ENCODE data around the gene BCL11B. TPM values are rescaled to one million over a fixed set of nuclear protein-coding genes. Genes with fewer than 3 reads are reported as not detected.

Gene BCL11B
- total RNA-seq, 1 donor from 2014 or later = 48.2 TPM

DNA sequence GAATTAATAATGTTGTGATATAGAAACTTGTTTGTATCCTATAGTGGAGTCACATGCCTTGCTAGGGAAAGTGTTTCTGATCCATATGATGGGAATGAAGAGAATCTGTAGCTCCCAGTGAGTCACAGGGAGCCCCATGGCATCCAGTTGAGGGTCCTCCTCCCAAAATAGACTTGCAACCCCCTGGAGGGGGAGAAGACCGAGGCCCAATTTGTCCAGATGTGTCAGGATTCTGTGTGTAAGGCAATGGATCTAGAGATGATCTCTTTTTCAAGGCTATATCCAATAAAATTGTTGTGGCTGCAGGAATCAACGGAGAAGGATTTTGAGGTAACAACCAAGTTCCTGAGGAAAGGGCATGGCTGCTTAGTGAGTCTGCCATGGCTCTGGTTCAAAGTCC, 121.8 kb downstream of the BCL11B start:
- peaks cover 14% of the 10 kb centered on the region for H3K27me3 Mint-ChIP-seq
- intact Hi-C loops (cut with micrococcal nuclease) = no loop called here

DNA sequence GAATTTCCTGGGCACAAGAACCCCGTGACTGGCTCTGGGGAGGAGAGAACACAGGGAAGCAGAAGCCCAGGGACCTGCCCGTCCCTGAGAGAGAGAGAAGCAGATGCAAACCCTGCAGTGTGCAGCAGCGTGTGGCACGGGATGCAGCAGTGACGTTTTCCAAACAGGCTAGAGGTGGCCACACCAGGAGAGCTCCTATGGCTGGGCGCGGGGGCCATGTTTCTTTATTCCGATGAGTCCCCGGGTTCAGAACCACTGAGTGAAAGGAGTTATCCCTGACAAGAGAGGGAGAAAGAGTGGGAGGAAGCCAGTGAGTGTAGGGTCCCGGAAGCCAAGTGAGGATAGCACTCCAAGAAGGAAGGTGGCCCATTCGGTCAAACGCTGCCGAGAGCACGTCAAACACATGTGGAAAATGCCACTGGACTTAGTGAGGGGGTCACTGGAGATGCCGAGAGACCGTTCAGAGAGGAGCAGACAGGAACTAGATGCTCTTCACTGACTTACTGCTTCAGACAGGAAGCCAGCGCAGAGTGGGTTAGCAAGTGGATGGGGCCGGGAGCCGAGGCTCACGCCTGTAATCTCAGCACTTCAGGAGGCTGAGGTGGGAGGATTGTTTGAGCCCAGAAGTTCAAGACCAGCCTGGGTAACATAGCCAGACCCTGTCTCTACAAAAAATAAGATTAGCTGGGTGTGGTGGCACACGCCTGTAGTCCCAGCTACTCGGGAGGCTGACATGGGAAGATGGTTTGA, 123.0 kb downstream of the BCL11B start:
- no peaks in the 10 kb centered on the region for H3K9me3 Mint-ChIP-seq
- no peaks in the 10 kb centered on the region for H3K36me3 Mint-ChIP-seq (ENCODE audit: low read depth)
- peaks cover 14% of the 10 kb centered on the region for H3K27me3 Mint-ChIP-seq
- H3K4me3 Mint-ChIP-seq = no peak overlapping the region
- no peaks in the 10 kb centered on the region for H3K4me1 Mint-ChIP-seq
- no peak overlapping the region for H3K27ac Mint-ChIP-seq
- no peak for DNase-seq
- intact Hi-C loops (cut with micrococcal nuclease) = no loop called here

More for the DNA sequence above, 121.8 kb downstream of the BCL11B start:
- H3K9me3 Mint-ChIP-seq = no peaks in the 10 kb centered on the region
- no peak for DNase-seq
- H3K4me3 Mint-ChIP-seq = no peak overlapping the region
- H3K27ac Mint-ChIP-seq = no peak overlapping the region
- H3K4me1 Mint-ChIP-seq = no peaks in the 10 kb centered on the region
- H3K36me3 Mint-ChIP-seq (ENCODE audit: low read depth) = no peaks in the 10 kb centered on the region

- Mint-ChIP-seq H3K9me3 (no peaks in the 10 kb centered on the region), H3K36me3 (ENCODE audit: low read depth) (no peaks in the 10 kb centered on the region)
Measured at GRCh38 chr14:99148131-99148530, 123.9 kb downstream of the BCL11B start.

DNA sequence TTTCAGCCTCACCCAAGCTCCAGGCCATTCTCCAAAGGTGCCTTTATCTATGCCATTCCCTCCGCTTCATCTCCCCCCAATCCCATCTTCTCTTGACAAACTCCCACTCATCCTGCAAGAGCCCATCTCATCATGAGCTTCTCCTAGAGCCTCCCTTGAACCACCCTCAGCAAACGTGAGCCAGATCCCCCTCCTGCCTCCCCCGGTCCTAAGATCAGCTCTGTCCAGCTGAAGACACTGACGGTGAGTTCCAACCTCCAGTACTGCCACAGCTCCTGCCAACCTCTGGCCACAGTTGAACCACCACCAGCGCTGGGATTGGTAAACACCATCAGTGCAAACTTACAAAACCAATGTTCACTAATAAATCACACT, 124.6 kb downstream of the BCL11B start:
- Mint-ChIP-seq H3K27me3 (peaks cover 11% of the 10 kb centered on the region), H3K4me1 (no peaks in the 10 kb centered on the region), H3K9me3 (no peaks in the 10 kb centered on the region), H3K27ac (no peak overlapping the region), H3K36me3 (ENCODE audit: low read depth) (no peaks in the 10 kb centered on the region), H3K4me3 (no peak overlapping the region)
- no peak for DNase-seq
- intact Hi-C loops (cut with micrococcal nuclease) = no loop called here

More at GRCh38 chr14:99148131-99148530, 123.9 kb downstream of the BCL11B start:
- Mint-ChIP-seq H3K27ac (no peak overlapping the region), H3K4me1 (no peaks in the 10 kb centered on the region), H3K27me3 (peaks cover 13% of the 10 kb centered on the region), H3K4me3 (no peak overlapping the region)
- intact Hi-C loops (cut with micrococcal nuclease) = no loop called here
- no peak for DNase-seq

GRCh38 chr14:99146616-99147365, 125.2 kb downstream of the BCL11B start:
- intact Hi-C loops (cut with micrococcal nuclease) = no loop called here

GRCh38 chr14:99145307-99145706, 126.7 kb downstream of the BCL11B start:
- Mint-ChIP-seq H3K9me3 (no peaks in the 10 kb centered on the region), H3K36me3 (ENCODE audit: low read depth) (no peaks in the 10 kb centered on the region), H3K4me1 (no peaks in the 10 kb centered on the region), H3K27ac (no peak overlapping the region), H3K27me3 (peaks cover 1% of the 10 kb centered on the region), H3K4me3 (no peak overlapping the region)
- no peak for DNase-seq
- intact Hi-C loops (cut with micrococcal nuclease) = no loop called here

More at GRCh38 chr14:99146616-99147365, 125.2 kb downstream of the BCL11B start:
- peaks cover 8% of the 10 kb centered on the region for H3K27me3 Mint-ChIP-seq
- DNase-seq = no peak
- H3K4me3 Mint-ChIP-seq = no peak overlapping the region
- no peak overlapping the region for H3K27ac Mint-ChIP-seq
- no peaks in the 10 kb centered on the region for H3K9me3 Mint-ChIP-seq
- no peaks in the 10 kb centered on the region for H3K4me1 Mint-ChIP-seq
- no peaks in the 10 kb centered on the region for H3K36me3 Mint-ChIP-seq (ENCODE audit: low read depth)

DNA sequence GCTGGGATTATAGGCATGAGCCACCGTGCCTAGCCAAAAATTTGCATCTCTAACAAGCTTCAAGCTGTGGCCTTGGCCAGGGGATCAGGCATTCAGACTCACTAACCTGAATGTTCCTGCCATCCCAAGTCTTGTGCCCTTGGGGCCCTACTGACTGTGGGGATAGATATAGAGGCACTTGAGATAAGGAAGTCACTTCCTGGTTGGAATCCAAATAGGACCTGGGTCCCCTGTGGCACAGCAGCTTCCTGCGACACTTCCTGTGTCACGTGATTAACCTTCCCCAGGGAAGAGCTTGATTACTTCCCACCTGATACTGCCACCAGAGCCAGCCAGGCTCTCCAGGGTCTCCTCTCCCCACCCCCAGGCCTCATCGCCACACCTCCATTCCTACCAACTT, 128.2 kb downstream of the BCL11B start:
- Mint-ChIP-seq H3K4me1 (no peaks in the 10 kb centered on the region), H3K36me3 (ENCODE audit: low read depth) (no peaks in the 10 kb centered on the region), H3K27me3 (no peaks in the 10 kb centered on the region), H3K9me3 (no peaks in the 10 kb centered on the region), H3K4me3 (no peak overlapping the region), H3K27ac (no peak overlapping the region)
- intact Hi-C loops (cut with micrococcal nuclease) = no loop called here
- no peak for DNase-seq

DNA sequence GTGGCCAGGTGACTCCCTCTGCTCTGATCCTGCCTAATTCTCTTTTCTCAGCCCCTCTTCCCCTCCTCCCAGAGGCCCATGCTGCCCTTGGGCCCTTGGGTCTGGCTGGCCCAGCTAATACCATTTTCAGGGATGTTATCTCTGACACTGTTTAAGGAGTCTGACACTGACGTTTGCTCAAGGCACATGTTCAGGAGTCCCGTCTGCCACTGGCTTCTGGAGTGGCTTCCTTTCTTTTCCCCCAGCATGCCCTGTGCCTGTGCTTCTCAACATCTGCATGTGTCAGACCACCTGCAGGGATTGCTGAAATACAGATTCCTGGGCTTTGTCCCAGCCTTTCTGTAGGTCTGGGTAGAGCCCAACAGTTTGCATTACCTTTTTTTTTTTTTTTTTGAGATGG, 128.9 kb downstream of the BCL11B start:
- intact Hi-C loops (cut with micrococcal nuclease) = no loop called here
- H3K27ac Mint-ChIP-seq = no peak overlapping the region
- no peaks in the 10 kb centered on the region for H3K27me3 Mint-ChIP-seq
- H3K36me3 Mint-ChIP-seq (ENCODE audit: low read depth) = no peaks in the 10 kb centered on the region
- no peaks in the 10 kb centered on the region for H3K9me3 Mint-ChIP-seq
- H3K4me3 Mint-ChIP-seq = no peak overlapping the region
- DNase-seq = no peak
- H3K4me1 Mint-ChIP-seq = no peaks in the 10 kb centered on the region

- no peaks in the 10 kb centered on the region for H3K9me3 Mint-ChIP-seq
- no peaks in the 10 kb centered on the region for H3K27me3 Mint-ChIP-seq
- no peak overlapping the region for H3K4me3 Mint-ChIP-seq
- intact Hi-C loops (cut with micrococcal nuclease) = no loop called here
- H3K36me3 Mint-ChIP-seq (ENCODE audit: low read depth) = no peaks in the 10 kb centered on the region
- H3K4me1 Mint-ChIP-seq = peaks cover 3% of the 10 kb centered on the region
- no peak for DNase-seq
- no peak overlapping the region for H3K27ac Mint-ChIP-seq
Measured at GRCh38 chr14:99141236-99141635, 130.8 kb downstream of the BCL11B start.

- Mint-ChIP-seq H3K4me3 (no peak overlapping the region), H3K27me3 (no peaks in the 10 kb centered on the region), H3K4me1 (peaks cover 3% of the 10 kb centered on the region), H3K9me3 (no peaks in the 10 kb centered on the region), H3K36me3 (ENCODE audit: low read depth) (no peaks in the 10 kb centered on the region), H3K27ac (no peak overlapping the region)
- intact Hi-C loops (cut with micrococcal nuclease) = no loop called here
- DNase-seq = no peak
Measured at GRCh38 chr14:99138999-99139865, 132.8 kb downstream of the BCL11B start.

GRCh38 chr14:99137913-99138571, 134.0 kb downstream of the BCL11B start:
- no peaks in the 10 kb centered on the region for H3K36me3 Mint-ChIP-seq (ENCODE audit: low read depth)
- no peak for DNase-seq
- no peak overlapping the region for H3K4me3 Mint-ChIP-seq
- no peaks in the 10 kb centered on the region for H3K27me3 Mint-ChIP-seq
- intact Hi-C loops (cut with micrococcal nuclease) = no loop called here
- H3K27ac Mint-ChIP-seq = no peak overlapping the region
- peaks cover 3% of the 10 kb centered on the region for H3K4me1 Mint-ChIP-seq
- H3K9me3 Mint-ChIP-seq = no peaks in the 10 kb centered on the region

DNA sequence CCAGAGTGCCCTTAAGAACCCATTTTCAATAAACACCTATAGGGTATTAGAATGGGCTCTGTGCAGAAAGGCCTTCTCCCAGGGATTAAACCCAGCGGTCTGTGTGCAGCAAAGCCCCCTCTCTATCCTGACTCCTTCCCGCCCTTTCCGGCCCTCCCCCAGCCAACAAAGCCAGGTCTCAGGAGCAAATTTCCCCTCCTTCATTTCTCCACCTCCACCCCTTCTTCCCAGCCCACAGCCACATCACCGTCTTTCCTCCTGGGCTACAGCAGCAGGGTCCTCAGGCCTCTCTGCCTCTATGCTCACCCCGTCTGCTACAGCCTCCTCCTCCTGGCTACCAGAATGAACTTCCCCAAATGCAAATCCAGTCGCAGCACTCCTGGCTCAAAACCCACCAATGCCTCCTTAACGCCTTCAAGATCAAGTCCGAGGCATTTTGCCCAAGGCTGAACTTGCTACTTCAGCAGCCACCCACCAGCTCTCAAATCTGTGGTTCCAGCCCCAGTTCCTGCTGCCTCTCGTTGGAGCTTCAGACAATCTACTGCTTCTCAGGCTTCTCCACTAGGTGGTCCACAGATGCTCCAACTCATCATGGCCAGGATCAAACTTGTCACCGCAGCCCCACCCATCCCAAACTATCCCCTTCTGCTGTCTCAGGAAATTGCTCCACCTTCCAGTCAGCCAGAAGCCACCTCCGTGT, 134.8 kb downstream of the BCL11B start:
- Mint-ChIP-seq H3K4me1 (peaks cover 3% of the 10 kb centered on the region), H3K27me3 (no peaks in the 10 kb centered on the region), H3K36me3 (ENCODE audit: low read depth) (no peaks in the 10 kb centered on the region), H3K4me3 (no peak overlapping the region), H3K27ac (no peak overlapping the region), H3K9me3 (no peaks in the 10 kb centered on the region)
- intact Hi-C loops (cut with micrococcal nuclease) = no loop called here
- no peak for DNase-seq

DNA sequence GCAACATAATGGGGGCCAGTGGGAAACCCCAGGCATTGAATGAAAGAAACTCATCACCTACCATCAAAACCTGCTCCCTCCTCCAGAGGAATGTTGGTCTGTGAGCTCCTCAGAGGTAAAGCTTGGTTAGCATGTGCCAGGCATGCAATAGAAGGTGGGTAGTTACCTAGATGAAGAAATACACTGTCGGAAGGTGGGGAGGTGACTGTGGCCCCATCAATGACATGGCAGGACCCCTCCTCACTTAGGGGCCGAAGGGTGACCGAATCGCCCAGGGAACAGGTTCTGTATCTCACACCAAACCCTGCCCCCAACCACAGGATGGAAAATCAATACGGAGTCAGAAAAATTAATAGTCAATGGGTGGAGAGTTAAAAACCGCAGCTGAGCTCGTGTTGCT, 135.6 kb downstream of the BCL11B start:
- intact Hi-C loops (cut with micrococcal nuclease) = no loop called here
- H3K9me3 Mint-ChIP-seq = no peaks in the 10 kb centered on the region
- no peak for DNase-seq
- no peak overlapping the region for H3K4me3 Mint-ChIP-seq
- no peak overlapping the region for H3K27ac Mint-ChIP-seq
- no peaks in the 10 kb centered on the region for H3K36me3 Mint-ChIP-seq (ENCODE audit: low read depth)
- H3K27me3 Mint-ChIP-seq = no peaks in the 10 kb centered on the region
- peaks cover 3% of the 10 kb centered on the region for H3K4me1 Mint-ChIP-seq

Data from activated CD4-positive, alpha-beta T cell treated with anti-CD3 and anti-CD28 coated beads, Interleukin-2, amount 10 ng/mL, durations not matched to agents 24 days and 14 days (primary cell).